OCI-M2 (cell line): ENCODE results near the gene TBC1D7.
A peak's percentile ranks its signal among the peaks of the same experiment; 100 is the strongest.
"Not testable (repeated sequence)": the region's sequence is repeated elsewhere in the genome, so short reads cannot be mapped to it uniquely, and the experiment has no call there.

Source experiments
- DNase-seq: peaks from one replicate; lab custom pipeline; 2025; ENCODE audit not compliant: unreplicated experiment; lab: John Stamatoyannopoulos, UW

Gene TBC1D7

DNA sequence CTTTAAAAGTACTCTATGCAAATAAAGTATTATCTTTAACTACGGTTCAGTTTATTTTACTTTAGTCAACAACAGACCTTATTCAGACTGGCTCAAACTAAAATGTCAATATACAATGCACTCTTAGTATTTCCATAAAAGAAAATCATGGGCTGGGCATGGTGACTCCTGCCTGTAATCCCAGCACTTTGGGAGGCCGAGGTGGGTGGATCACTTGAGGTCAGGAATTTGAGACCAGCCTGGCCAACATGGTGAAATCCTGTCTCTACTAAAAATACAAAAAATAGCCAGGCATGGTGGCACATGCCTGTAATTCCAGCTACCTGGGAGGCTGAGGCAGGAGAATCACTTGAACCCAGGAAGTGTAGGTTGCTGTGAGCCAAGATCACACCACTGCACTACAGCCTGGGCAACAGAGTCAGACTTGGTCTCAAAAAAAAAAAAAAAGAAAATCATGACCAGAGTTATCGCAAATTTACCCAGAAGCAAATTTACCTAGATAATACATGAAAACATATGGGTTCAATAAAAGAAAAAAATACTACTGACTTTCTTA, 2.2 kb downstream of the TBC1D7 start:
- not testable (repeated sequence) for DNase-seq

GRCh38 chr6:13319891-13320564, 8.3 kb downstream of the TBC1D7 start:
- DNase-seq: peak; percentile 74

- no peak for DNase-seq
Measured at GRCh38 chr6:13318821-13319220, 9.5 kb downstream of the TBC1D7 start.

GRCh38 chr6:13315896-13316295, 12.4 kb downstream of the TBC1D7 start:
- DNase-seq: no peak

DNA sequence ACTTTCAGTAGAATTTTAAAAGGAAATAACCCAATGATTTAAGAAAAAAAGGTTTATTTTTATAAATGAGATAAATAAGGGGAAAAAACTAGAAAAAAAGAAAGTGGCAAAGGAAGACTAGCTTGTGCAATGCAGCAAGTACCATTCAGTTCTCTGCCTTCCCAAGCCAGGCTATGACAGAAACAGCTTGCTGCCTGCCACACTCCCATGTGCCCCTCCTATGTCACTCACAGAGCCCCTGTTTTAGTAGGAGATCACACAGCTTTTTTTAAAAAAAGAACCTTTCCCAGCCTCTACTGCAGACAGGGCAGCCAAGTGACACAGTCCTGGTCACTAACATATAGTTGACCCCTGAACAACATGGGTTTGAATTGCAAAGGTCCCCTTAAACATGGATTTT, 13.5 kb downstream of the TBC1D7 start:
- DNase-seq: no peak

- DNase-seq: no peak
Measured at GRCh38 chr6:13311155-13311554, 17.2 kb downstream of the TBC1D7 start.

- DNase-seq: no peak
Measured at GRCh38 chr6:13308332-13308731, 20.0 kb downstream of the TBC1D7 start.

- no peak for DNase-seq
Measured at GRCh38 chr6:13307508-13307995, 20.8 kb downstream of the TBC1D7 start.

- no peak for DNase-seq
Measured at GRCh38 chr6:13305791-13306190, 22.5 kb downstream of the TBC1D7 start.

GRCh38 chr6:13305288-13305687, 23.0 kb downstream of the TBC1D7 start:
- DNase-seq: no peak

GRCh38 chr6:13304580-13305260, 23.6 kb downstream of the TBC1D7 start:
- no peak for DNase-seq

DNA sequence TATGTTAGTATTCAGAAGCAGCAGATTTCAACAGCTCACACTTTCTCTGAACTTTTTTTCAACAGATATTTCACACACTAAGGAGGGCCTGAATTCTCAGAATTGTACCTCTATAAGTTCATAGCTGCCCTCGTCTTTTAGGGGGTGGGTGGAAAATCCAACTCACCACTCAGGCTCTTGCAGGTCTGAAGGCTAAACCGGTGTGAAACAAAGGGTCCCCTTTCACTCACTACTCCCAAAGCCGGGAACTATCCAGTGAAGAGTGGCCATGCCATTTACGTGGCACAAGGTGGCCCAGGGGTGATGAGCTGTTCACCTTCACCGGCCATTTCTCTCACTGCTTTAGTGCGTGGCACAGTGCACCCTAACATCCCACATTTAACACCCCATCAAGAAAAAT, 24.2 kb downstream of the TBC1D7 start:
- no peak for DNase-seq

DNA sequence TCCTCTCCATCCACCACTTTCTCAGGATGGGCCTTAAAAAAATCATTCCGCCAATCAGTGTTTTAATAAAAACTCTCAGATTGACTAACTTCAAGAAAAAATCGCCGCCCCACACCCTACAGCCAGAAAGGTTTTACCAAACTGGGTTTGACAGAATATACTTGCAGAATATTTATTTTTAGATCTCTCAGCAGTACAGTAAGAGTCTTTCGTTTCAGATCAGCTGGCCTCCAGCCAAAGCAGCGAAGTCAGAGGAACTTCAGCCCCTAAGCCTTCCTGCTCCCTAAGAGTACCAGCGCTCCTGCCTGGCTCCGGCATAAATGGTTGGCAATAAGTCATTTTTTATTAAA, 24.7 kb downstream of the TBC1D7 start:
- DNase-seq: no peak

DNA sequence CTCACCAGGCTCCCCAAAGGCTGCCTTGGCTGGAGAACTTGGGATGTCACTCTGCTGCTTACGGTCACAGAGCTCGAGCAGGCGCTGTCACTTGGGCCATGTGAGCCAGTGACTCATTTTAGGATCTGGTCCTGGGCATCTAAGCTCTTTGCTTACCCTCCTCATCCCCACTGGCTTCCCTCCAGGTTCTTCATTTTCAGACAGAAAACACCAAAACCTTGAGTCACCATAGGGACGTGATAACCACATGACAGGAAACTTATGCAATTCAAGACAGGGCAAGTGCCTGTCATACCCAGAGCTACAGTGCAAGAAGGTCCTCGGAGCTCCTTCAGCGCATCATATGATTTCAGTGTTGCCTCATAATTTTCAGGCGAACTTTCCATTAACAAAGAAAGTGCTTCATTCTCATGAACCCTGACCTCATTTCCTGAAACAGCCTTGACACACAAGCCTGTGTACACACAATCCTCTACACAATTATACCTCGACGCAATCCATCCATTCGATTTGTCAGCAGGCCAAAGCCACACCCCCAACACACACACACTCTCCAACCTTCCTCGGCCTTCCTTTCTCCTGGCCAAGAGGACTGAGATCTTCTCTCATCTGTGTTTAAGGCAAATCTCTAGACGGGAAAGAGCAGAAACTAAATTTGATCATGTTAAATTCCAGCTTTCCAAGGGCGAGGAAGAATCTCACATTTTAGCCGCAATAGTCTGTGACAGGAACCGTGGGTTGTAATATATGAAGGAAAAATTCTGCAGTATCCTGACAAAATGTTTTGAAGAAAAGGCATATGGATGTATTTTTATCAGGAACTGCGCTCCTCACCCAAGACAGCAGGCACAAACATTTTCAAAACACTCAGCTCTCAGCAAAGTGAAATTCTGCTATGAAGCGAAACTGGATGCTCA, 25.3 kb downstream of the TBC1D7 start:
- no peak for DNase-seq

- no peak for DNase-seq
Measured at GRCh38 chr6:13302291-13302690, 26.0 kb downstream of the TBC1D7 start.

GRCh38 chr6:13300643-13301590, 27.4 kb downstream of the TBC1D7 start:
- no peak for DNase-seq

DNA sequence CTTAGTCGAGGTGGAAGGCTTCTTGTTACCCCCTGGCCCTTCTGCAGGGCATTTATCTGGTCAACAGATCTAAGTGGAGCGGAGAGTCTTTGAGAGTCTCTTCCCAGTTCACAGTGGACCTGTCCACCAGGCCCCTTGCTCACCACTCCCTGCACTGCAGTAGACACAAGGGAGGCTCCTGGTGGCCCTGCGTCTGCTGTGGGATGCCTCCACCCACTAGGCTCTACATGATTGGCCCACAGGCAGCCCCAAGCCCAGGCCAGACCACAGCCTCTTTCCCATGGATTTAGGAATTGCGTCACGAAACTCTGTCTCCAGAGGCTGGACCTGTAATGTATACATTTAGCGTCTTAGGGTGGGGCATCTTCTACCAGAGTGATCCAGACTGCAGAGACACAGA, 28.4 kb downstream of the TBC1D7 start:
- no peak for DNase-seq

GRCh38 chr6:13299403-13299821, 28.9 kb downstream of the TBC1D7 start:
- no peak for DNase-seq

GRCh38 chr6:13298446-13298845, 29.9 kb downstream of the TBC1D7 start:
- no peak for DNase-seq

DNA sequence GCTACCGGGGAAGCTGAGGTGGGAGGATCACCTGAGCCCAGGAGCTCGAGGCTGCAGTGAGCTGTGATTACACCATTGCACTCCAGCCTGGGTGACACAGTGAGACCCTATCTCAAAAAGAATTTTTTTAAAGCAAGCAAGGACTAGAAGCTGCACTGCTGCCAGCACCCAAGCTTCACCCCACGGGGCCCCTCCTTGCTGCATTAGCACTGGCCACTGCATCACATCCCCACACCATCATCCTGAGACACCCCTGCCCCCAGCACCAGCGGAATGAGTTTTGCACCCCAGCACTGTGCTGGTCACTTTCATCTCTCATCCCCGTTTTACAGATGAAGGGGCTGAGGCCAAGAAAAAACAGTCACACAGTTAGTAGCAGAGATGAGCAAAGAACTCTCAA, 30.9 kb downstream of the TBC1D7 start:
- DNase-seq: no peak
